IMR-90 (cell line): Measurements from ENCODE around the gene NACC2. TPM values are rescaled to one million over a fixed set of nuclear protein-coding genes. Genes with fewer than 3 reads are reported as not detected.

ENCODE experiments used
- ATAC-seq: fragments of 200-7000 bp; cut with Tn5 transposase; 2 replicates; pipeline ENCODE4 v1.9.1; 2020; ENCODE audit warnings: low read depth, mild to moderate bottlenecking, moderate library complexity
- BruUV-seq: library from RNA; stranded (reverse); fragments of 400-500 nt; replicated peaks from 2 replicates; lab custom pipeline; 2021; lab: Mats Ljungman, UMichigan
- CTCF ChIA-PET: fragments of 300-600 bp; formaldehyde crosslinking; extraction: SDS; loops from one replicate; lab custom pipeline; 2021; ENCODE audit warnings: antibody characterized with exemption; lab: Yijun Ruan, JAX
- POLR2A ChIA-PET: fragments of 300-600 bp; sonication (Branson Sonifier 250); formaldehyde crosslinking; loops from one replicate; lab custom pipeline; 2022; ENCODE audit warnings: antibody characterized with exemption; ENCODE audit not compliant: unreplicated experiment; lab: Charles Lee
- DNase-seq: peaks from one replicate; pipeline ENCODE4 v3.0.0; 2013
- H2AFZ ChIP-seq: replicated peaks from 2 replicates; pipeline ENCODE3; 2013; ENCODE audit warnings: low read length, mild to moderate bottlenecking; ENCODE audit not compliant: poor library complexity
- H2AK5ac ChIP-seq: 2 replicates; pipeline ENCODE4 v1.6.1; 2013; ENCODE audit warnings: low read depth, low read length, inconsistent platforms
- H2AK9ac ChIP-seq: replicated peaks from 2 replicates; pipeline ENCODE3; 2013; ENCODE audit warnings: mild to moderate bottlenecking, low read depth, low read length, moderate library complexity; ENCODE audit not compliant: poor library complexity
- H2BK120ac ChIP-seq: 2 replicates; pipeline ENCODE4 v1.6.1; 2013; ENCODE audit warnings: low read depth, low read length, inconsistent platforms
- H2BK15ac ChIP-seq: 3 replicates; pipeline ENCODE4 v1.6.1; 2013; ENCODE audit warnings: low read depth, low read length, inconsistent platforms
- H2BK20ac ChIP-seq: 2 replicates; pipeline ENCODE4 v1.6.1; 2013; ENCODE audit warnings: low read depth, mild to moderate bottlenecking, inconsistent platforms, low read length, moderate library complexity
- H2BK5ac ChIP-seq: 2 replicates; pipeline ENCODE4 v1.6.1; 2013; ENCODE audit warnings: mild to moderate bottlenecking, low read depth, low read length, inconsistent platforms; ENCODE audit not compliant: poor library complexity, severe bottlenecking
- H3K14ac ChIP-seq: replicated peaks from 2 replicates; pipeline ENCODE4 v1.6.1; 2013; ENCODE audit warnings: low read depth, low read length, inconsistent platforms
- H3K18ac ChIP-seq: 2 replicates; pipeline ENCODE4 v1.6.1; 2013; ENCODE audit warnings: low read depth, low read length, control low read depth
- H3K23ac ChIP-seq: 2 replicates; pipeline ENCODE4 v1.6.1; 2013; ENCODE audit warnings: low read depth, low read length, inconsistent platforms
- H3K27ac ChIP-seq: 2 replicates; pipeline ENCODE4 v1.5.1; 2013; ENCODE audit warnings: mild to moderate bottlenecking, control low read depth, low read length; ENCODE audit not compliant: insufficient read depth
- H3K27me3 ChIP-seq: 2 replicates; pipeline ENCODE4 v1.6.1; 2013; ENCODE audit warnings: low read length; ENCODE audit not compliant: control insufficient read depth, insufficient read depth
- H3K36me3 ChIP-seq: 2 replicates; pipeline ENCODE4 v1.6.1; 2013; ENCODE audit warnings: low read length, mixed read lengths; ENCODE audit not compliant: control insufficient read depth, insufficient read depth
- H3K4ac ChIP-seq: 2 replicates; pipeline ENCODE4 v1.6.1; 2013; ENCODE audit warnings: low read depth, low read length, inconsistent platforms
- H3K4me1 ChIP-seq: 2 replicates; pipeline ENCODE4 v1.6.1; 2013; ENCODE audit warnings: low read length, mixed read lengths; ENCODE audit not compliant: control insufficient read depth, insufficient read depth
- H3K4me2 ChIP-seq: 2 replicates; pipeline ENCODE4 v1.6.1; 2013; ENCODE audit warnings: low read depth, mild to moderate bottlenecking, control low read depth, low read length, moderate library complexity
- H3K4me3 ChIP-seq: 2 replicates; pipeline ENCODE4 v1.5.1; 2013; ENCODE audit warnings: low read depth, mild to moderate bottlenecking, control low read depth, low read length, moderate library complexity; ENCODE audit not compliant: insufficient read depth
- H3K56ac ChIP-seq: 2 replicates; pipeline ENCODE4 v1.6.1; 2013; ENCODE audit warnings: low read length, inconsistent platforms; ENCODE audit not compliant: insufficient read depth; ENCODE audit errors: extremely low read depth
- H3K79me1 ChIP-seq, 2 experiments: 2 replicates each; pipeline ENCODE4 v1.6.1; 2013; ENCODE audit warnings: low read length in 2 of 2, inconsistent platforms in 1 of 2, low read depth in 1 of 2
- H3K9ac ChIP-seq: 2 replicates; pipeline ENCODE4 v1.6.1; 2013; ENCODE audit warnings: low read depth, low read length, control low read depth
- H3K9me1 ChIP-seq: 2 replicates; pipeline ENCODE4 v1.6.1; 2013; ENCODE audit warnings: low read length, inconsistent platforms; ENCODE audit not compliant: insufficient read depth
- H3K9me3 ChIP-seq: 2 replicates; pipeline ENCODE4 v1.6.1; 2013; ENCODE audit warnings: low read length; ENCODE audit not compliant: control insufficient read depth, insufficient read depth
- H4K20me1 ChIP-seq: 2 replicates; pipeline ENCODE4 v1.6.1; 2013; ENCODE audit warnings: low read length, inconsistent platforms; ENCODE audit not compliant: insufficient read depth
- H4K5ac ChIP-seq: 2 replicates; pipeline ENCODE4 v1.6.1; 2013; ENCODE audit warnings: mild to moderate bottlenecking, low read depth, low read length, control low read depth
- H4K8ac ChIP-seq, 2 experiments: 2 replicates each; pipeline ENCODE4 v1.6.1; 2013; ENCODE audit warnings: low read depth in 2 of 2, low read length in 2 of 2, control low read depth in 1 of 2, inconsistent platforms in 1 of 2
- H4K91ac ChIP-seq: 2 replicates; pipeline ENCODE4 v1.6.1; 2013; ENCODE audit warnings: low read depth, low read length, inconsistent platforms; ENCODE audit not compliant: insufficient read depth
- BHLHE40 ChIP-seq: fragments of 150-350 bp; IDR thresholded peaks from 2 replicates; pipeline ENCODE4 v1.6.1; 2016; ENCODE audit warnings: mild to moderate bottlenecking, low read depth, low read length
- CEBPB ChIP-seq: IDR thresholded peaks from 2 replicates; pipeline ENCODE4 v1.6.1; 2012; ENCODE audit warnings: low read depth, low read length, improper control_type of control experiment
- CHD1 ChIP-seq: IDR thresholded peaks from 2 replicates; pipeline ENCODE4 v1.6.1; 2012; ENCODE audit warnings: low read depth, low read length, improper control_type of control experiment
- FOS ChIP-seq: fragments of 150-350 bp; IDR thresholded peaks from 2 replicates; pipeline ENCODE4 v1.6.1; 2016; ENCODE audit warnings: low read depth, low read length
- MAFK ChIP-seq: IDR thresholded peaks from 2 replicates; pipeline ENCODE4 v1.6.1; 2012; ENCODE audit warnings: low read depth, low read length, improper control_type of control experiment
- MAZ ChIP-seq: IDR thresholded peaks from 2 replicates; pipeline ENCODE4 v1.6.1; 2012; ENCODE audit warnings: low read depth, mild to moderate bottlenecking, low read length, improper control_type of control experiment, moderate library complexity, borderline replicate concordance
- MXI1 ChIP-seq: IDR thresholded peaks from 2 replicates; pipeline ENCODE4 v1.6.1; 2012; ENCODE audit warnings: low read depth, mild to moderate bottlenecking, low read length, moderate library complexity, borderline replicate concordance
- NFE2L2 ChIP-seq: fragments of 150-350 bp; IDR thresholded peaks from 2 replicates; pipeline ENCODE4 v1.6.1; 2016; ENCODE audit warnings: low read depth, mild to moderate bottlenecking, low read length
- POLR2A ChIP-seq: IDR thresholded peaks from 2 replicates; pipeline ENCODE4 v1.6.1; 2012; ENCODE audit warnings: mild to moderate bottlenecking, low read depth, low read length
- RAD21 ChIP-seq: IDR thresholded peaks from 2 replicates; pipeline ENCODE4 v1.6.1; 2012; ENCODE audit warnings: low read length, improper control_type of control experiment
- RCOR1 ChIP-seq: IDR thresholded peaks from 2 replicates; pipeline ENCODE4 v1.6.1; 2012; ENCODE audit warnings: mild to moderate bottlenecking, low read length, improper control_type of control experiment; ENCODE audit not compliant: insufficient replicate concordance
- RFX5 ChIP-seq: IDR thresholded peaks from 2 replicates; pipeline ENCODE4 v1.8.0; 2012; ENCODE audit warnings: low read depth, mild to moderate bottlenecking, low read length, moderate library complexity
- SMC3 ChIP-seq: fragments of 150-350 bp; IDR thresholded peaks from 2 replicates; pipeline ENCODE4 v1.6.1; 2016; ENCODE audit warnings: low read depth, mild to moderate bottlenecking, antibody characterized with exemption, low read length, moderate library complexity
- WGBS, 2 experiments: methylation state at CpG; one replicate each; pipeline versions ENCODE4 v1.1.5 to v1.1.7; 2013; ENCODE audit warnings: missing lambda C conversion rate in 2 of 2; ENCODE audit not compliant: insufficient read length in 1 of 2; ENCODE audit errors: extremely low coverage in 2 of 2; 5-methylcytosine and 5-hydroxymethylcytosine counted together
- dilution Hi-C: fragments of 300-500 bp; cut with HindIII; formaldehyde crosslinking; loops from one replicate; pipeline ENCODE4 v1.14.3; 2018; ENCODE audit warnings: low sequenced_read_pairs; ENCODE audit not compliant: unreplicated experiment
- in situ Hi-C: fragments of 300-500 bp; cut with MboI; formaldehyde crosslinking; loops from 3 replicates; pipeline ENCODE4 v1.14.3; 2019; ENCODE audit warnings: low sequenced_read_pairs, inconsistent platforms, mixed read lengths
- intact Hi-C: fragments of 100-400 bp; cut with micrococcal nuclease; formaldehyde crosslinking; loops from 2 replicates; pipeline ENCODE4 v1.10.0; 2022
- polyA plus RNA-seq, 3 experiments: library from polyadenylated mRNA; depleted of rRNA; stranded (reverse); fragments of >200 nt; gene quantifications; 2 replicates each; pipeline ENCODE4 v1.2.3, GENCODE V29; 2012; ENCODE audit warnings: low replicate concordance in 1 of 3
- total RNA-seq: library from RNA; depleted of rRNA; stranded (reverse); fragments of >200 nt; gene quantifications from 2 replicates; pipeline ENCODE4 v1.2.3, GENCODE V29; 2012
- TF ChIP-seq, protein P1 (sequence below): conservative IDR thresholded peaks from 2 replicates; pipeline ENCODE4 v1.5.1; 2012; ENCODE audit warnings: mild to moderate bottlenecking, low read depth, low read length, improper control_type of control experiment
- TF ChIP-seq, protein P2 (sequence below): fragments of 150-350 bp; IDR thresholded peaks from 2 replicates; pipeline ENCODE4 v1.6.1; 2017; ENCODE audit warnings: mild to moderate bottlenecking, antibody characterized with exemption, low read length, low read depth
- TF ChIP-seq, protein P3 (sequence below): fragments of 150-350 bp; IDR thresholded peaks from 2 replicates; pipeline ENCODE4 v1.6.1; 2016; ENCODE audit warnings: low read depth, mild to moderate bottlenecking, low read length, moderate library complexity, borderline replicate concordance

Gene NACC2
- total and polyA plus RNA-seq, 2 of the 4 experiments (the other 2 are of a cell fraction): 7.9 to 19.0 TPM

DNA sequence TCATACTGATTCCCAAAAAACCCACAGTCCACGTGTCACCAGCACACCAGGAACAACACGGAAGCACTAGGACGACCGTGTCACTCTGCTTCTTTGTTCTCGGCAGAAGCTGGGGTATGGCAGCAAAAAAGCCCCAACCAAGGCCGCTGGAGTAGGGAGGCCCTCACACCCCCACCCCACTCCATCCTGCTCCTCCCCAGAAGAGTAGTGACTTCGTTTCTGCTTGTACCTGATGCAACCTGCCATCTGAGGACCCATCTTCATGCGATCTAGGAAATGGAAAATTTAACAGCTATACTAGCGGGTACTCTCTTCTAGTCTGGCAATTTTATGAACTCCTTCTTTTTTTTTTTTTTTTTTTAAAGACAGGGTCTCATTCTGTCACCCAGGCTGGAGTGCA, 137.7 kb downstream of the NACC2 start:
- Histone ChIP-seq H3K9ac (no peak overlapping the region), H4K20me1 (peaks cover 26% of the 10 kb centered on the region), H3K27ac (no peak overlapping the region), H3K14ac (no peak overlapping the region), H4K5ac (no peak overlapping the region), H3K9me1 (peaks cover 8% of the 10 kb centered on the region), H3K18ac (no peak overlapping the region), H2AFZ (no peak overlapping the region), H2AK9ac (no peak overlapping the region), H2BK20ac (no peak overlapping the region), H2AK5ac (no peak overlapping the region), H2BK5ac (no peak overlapping the region), H3K4me1 (peaks cover 2% of the 10 kb centered on the region), H2BK120ac (no peak overlapping the region), H3K9me3 (no peaks in the 10 kb centered on the region), H3K23ac (no peak overlapping the region), H2BK15ac (no peak overlapping the region), H3K4me3 (no peak overlapping the region), H3K4me2 (no peak overlapping the region), H3K36me3 (peaks cover 12% of the 10 kb centered on the region), H3K79me1 (peaks cover 34 to 67% of the 10 kb centered on the region in 2 experiments), H3K4ac (no peak overlapping the region), H4K91ac (no peak overlapping the region), H4K8ac (no peak overlapping the region), H3K27me3 (no peaks in the 10 kb centered on the region), H3K56ac (no peak overlapping the region)
- ChIA-PET CTCF (no interaction called here), POLR2A (no interaction called here)
- in situ Hi-C loops (no loop called here), dilution Hi-C loops (no loop called here), intact Hi-C loops (no loop called here)
- TF ChIP-seq, protein P1, sequence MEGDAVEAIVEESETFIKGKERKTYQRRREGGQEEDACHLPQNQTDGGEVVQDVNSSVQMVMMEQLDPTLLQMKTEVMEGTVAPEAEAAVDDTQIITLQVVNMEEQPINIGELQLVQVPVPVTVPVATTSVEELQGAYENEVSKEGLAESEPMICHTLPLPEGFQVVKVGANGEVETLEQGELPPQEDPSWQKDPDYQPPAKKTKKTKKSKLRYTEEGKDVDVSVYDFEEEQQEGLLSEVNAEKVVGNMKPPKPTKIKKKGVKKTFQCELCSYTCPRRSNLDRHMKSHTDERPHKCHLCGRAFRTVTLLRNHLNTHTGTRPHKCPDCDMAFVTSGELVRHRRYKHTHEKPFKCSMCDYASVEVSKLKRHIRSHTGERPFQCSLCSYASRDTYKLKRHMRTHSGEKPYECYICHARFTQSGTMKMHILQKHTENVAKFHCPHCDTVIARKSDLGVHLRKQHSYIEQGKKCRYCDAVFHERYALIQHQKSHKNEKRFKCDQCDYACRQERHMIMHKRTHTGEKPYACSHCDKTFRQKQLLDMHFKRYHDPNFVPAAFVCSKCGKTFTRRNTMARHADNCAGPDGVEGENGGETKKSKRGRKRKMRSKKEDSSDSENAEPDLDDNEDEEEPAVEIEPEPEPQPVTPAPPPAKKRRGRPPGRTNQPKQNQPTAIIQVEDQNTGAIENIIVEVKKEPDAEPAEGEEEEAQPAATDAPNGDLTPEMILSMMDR: no peak
- TF ChIP-seq MAZ: no peak
- TF ChIP-seq NFE2L2: no peak
- TF ChIP-seq, protein P2, sequence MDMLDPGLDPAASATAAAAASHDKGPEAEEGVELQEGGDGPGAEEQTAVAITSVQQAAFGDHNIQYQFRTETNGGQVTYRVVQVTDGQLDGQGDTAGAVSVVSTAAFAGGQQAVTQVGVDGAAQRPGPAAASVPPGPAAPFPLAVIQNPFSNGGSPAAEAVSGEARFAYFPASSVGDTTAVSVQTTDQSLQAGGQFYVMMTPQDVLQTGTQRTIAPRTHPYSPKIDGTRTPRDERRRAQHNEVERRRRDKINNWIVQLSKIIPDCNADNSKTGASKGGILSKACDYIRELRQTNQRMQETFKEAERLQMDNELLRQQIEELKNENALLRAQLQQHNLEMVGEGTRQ: no peak
- TF ChIP-seq, protein P3, sequence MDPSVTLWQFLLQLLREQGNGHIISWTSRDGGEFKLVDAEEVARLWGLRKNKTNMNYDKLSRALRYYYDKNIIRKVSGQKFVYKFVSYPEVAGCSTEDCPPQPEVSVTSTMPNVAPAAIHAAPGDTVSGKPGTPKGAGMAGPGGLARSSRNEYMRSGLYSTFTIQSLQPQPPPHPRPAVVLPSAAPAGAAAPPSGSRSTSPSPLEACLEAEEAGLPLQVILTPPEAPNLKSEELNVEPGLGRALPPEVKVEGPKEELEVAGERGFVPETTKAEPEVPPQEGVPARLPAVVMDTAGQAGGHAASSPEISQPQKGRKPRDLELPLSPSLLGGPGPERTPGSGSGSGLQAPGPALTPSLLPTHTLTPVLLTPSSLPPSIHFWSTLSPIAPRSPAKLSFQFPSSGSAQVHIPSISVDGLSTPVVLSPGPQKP: no peak
- no peak for TF ChIP-seq RFX5
- TF ChIP-seq RAD21: no peak
- TF ChIP-seq RCOR1: no peak
- TF ChIP-seq MAFK: no peak
- TF ChIP-seq SMC3: no peak
- no peak for TF ChIP-seq FOS
- TF ChIP-seq MXI1: no peak
- no peak for TF ChIP-seq BHLHE40
- no peak for TF ChIP-seq CEBPB
- no peak for TF ChIP-seq POLR2A
- TF ChIP-seq CHD1: no peak
- ATAC-seq (no peak), DNase-seq (no peak)
- no TSS peak for BruUV-seq
- WGBS, 2 experiments: no CpG with 5 or more reads among the region's 9 CpGs
